ENCODE data around the gene RPL18A. TPM values are rescaled to one million over a fixed set of nuclear protein-coding genes. Genes with fewer than 3 reads are reported as not detected.

Gene RPL18A
- total RNA-seq, 1 experiment from 2014 or later, result 1,852 TPM

DNA sequence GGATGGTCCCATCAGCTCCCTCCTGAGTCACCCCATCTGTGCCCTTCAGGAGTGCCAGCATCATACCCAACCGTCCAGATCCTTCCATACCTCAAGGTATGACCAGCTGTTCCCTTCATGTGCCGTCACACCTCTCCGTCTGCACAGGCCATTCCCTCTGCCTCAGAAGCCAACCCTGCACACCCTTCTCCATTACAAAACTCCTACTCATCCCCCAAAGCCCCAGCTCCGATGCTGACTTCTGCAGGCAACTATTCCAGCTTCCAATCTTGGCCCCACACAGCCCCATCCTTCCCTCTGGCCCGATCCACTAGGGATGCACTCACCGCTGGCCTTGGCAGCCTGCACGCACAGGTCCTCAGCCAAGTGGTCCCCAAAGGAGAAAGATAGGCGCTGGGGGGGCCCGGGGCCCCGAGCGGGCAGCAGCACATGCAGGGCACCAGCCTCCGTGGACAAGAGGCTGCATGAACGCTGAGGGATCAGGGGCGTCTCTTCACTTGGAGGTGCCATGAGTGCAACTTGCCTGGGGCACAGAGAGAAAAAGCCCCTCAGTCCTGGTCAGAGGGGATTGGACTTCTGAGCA lies 15.7 kb upstream of the RPL18A start:
- no peaks in the 10 kb centered on the region for H3K36me3 ChIP-seq (ENCODE audit: insufficient read depth, low read length, poor library complexity, severe bottlenecking)
- no peak for DNase-seq (ENCODE audit: low spot score)
- intact Hi-C loops (cut with micrococcal nuclease; ENCODE audit: unreplicated experiment), result no loop called here
- no TSS peak for BruUV-seq (replicated peaks)
- H3K27me3 ChIP-seq (replicated peaks; ENCODE audit: insufficient read depth, low read depth, low read length, poor library complexity), result no peaks in the 10 kb centered on the region
- no peak overlapping the region for H3K4me3 ChIP-seq (ENCODE audit: low read depth, low read length, poor library complexity, severe bottlenecking)
- peaks cover 23% of the 10 kb centered on the region for H3K4me1 ChIP-seq (ENCODE audit: insufficient read depth, low read length, poor library complexity, severe bottlenecking)
- H3K9me3 ChIP-seq (ENCODE audit: low read depth, low read length, poor library complexity, severe bottlenecking), result no peaks in the 10 kb centered on the region
- H3K27ac ChIP-seq (ENCODE audit: low read depth, low read length, poor library complexity, severe bottlenecking), result no peak overlapping the region
- CTCF ChIA-PET, result no interaction called here
- POLR2A ChIA-PET (ENCODE audit: low non-redundant PET), result no interaction called here
- TF ChIP-seq, protein P1, sequence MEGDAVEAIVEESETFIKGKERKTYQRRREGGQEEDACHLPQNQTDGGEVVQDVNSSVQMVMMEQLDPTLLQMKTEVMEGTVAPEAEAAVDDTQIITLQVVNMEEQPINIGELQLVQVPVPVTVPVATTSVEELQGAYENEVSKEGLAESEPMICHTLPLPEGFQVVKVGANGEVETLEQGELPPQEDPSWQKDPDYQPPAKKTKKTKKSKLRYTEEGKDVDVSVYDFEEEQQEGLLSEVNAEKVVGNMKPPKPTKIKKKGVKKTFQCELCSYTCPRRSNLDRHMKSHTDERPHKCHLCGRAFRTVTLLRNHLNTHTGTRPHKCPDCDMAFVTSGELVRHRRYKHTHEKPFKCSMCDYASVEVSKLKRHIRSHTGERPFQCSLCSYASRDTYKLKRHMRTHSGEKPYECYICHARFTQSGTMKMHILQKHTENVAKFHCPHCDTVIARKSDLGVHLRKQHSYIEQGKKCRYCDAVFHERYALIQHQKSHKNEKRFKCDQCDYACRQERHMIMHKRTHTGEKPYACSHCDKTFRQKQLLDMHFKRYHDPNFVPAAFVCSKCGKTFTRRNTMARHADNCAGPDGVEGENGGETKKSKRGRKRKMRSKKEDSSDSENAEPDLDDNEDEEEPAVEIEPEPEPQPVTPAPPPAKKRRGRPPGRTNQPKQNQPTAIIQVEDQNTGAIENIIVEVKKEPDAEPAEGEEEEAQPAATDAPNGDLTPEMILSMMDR (conservative IDR thresholded peaks at IDR 0.05; ENCODE audit: low read depth, low read length), result no peak
- no peak for TF ChIP-seq EZH2 (IDR thresholded peaks at IDR 0.05; ENCODE audit: borderline replicate concordance, low read depth, low read length, poor library complexity, severe bottlenecking)

DNA sequence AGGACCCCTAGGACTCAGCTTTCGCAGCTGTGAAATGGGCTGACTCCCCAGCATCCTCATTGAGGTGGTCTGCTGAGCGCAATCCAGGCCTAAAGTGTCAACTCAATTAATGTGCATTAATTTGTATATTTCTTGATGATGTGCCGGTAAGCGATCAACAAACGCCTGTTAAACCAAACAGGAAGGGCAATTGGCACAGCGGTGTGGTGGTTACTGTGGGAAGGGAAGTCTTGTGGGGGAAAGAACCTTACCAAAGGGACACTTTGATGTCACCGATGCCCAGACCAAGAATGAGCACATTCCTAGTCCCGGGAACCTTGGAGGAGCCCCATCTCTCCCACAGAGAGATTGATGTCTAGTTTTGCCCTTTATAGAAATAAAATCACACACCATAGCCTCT lies 13.6 kb upstream of the RPL18A start:
- no peaks in the 10 kb centered on the region for H3K36me3 ChIP-seq (ENCODE audit: insufficient read depth, low read length, poor library complexity, severe bottlenecking)
- peaks cover 21% of the 10 kb centered on the region for H3K4me1 ChIP-seq (ENCODE audit: insufficient read depth, low read length, poor library complexity, severe bottlenecking)
- BruUV-seq (replicated peaks), result no TSS peak
- no peak overlapping the region for H3K4me3 ChIP-seq (ENCODE audit: low read depth, low read length, poor library complexity, severe bottlenecking)
- CTCF ChIA-PET, result no interaction called here
- no peak for DNase-seq (ENCODE audit: low spot score)
- intact Hi-C loops (cut with micrococcal nuclease; ENCODE audit: unreplicated experiment), result no loop called here
- no peaks in the 10 kb centered on the region for H3K27me3 ChIP-seq (replicated peaks; ENCODE audit: insufficient read depth, low read depth, low read length, poor library complexity)
- no peak overlapping the region for H3K27ac ChIP-seq (ENCODE audit: low read depth, low read length, poor library complexity, severe bottlenecking)
- POLR2A ChIA-PET (ENCODE audit: low non-redundant PET), result no interaction called here
- H3K9me3 ChIP-seq (ENCODE audit: low read depth, low read length, poor library complexity, severe bottlenecking), result no peaks in the 10 kb centered on the region
- no peak for TF ChIP-seq EZH2 (IDR thresholded peaks at IDR 0.05; ENCODE audit: borderline replicate concordance, low read depth, low read length, poor library complexity, severe bottlenecking)
- TF ChIP-seq, protein P1 (conservative IDR thresholded peaks at IDR 0.05; ENCODE audit: low read depth, low read length), result no peak

DNA sequence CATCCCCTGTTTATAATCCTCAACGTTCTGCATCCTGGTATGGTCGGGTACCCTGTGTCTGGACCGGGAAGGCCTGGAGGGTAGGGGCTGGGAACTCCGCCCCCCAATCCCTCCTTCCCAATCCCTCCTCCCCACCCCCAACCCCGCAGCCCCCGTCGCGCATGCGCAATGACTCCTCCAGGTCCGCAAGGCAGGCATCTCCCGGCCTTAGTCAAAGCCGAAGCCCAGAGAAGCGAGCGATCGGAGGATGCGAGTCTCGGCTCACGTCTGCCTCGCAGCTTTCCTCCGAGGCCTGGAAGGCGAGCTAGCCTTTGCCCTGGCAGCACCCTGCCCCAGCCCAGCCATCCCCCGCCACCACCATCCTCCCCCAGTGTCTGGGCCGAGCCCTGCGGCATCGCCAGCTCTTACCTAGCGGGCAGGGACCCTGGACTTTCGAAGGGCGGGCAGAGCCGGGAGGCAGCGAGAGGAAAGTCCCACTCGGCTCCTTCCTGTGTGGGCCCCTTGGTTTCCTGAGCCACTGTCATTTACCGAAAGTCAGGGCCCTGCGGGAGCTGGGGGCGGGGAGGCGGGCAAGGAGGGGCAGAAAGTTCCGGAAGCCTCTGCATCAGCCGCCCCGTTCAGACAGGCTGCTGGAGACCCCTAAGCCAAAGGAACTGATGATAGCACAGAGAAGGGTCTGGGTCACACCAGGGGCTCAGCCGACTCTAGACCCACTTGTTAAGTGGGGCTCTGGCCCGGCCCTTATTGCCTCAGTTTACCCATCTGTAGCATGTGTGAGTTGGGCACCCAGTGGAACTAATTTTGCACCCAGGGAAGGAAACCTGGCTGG lies 12.0 kb upstream of the RPL18A start, which contains the start of gene JAK3:
JAK3 (minus strand) TSS at position 445 of the 829 bp plus-strand sequence. CDS start 3,565 bp downstream, outside the sequence.
- no peaks in the 10 kb centered on the region for H3K9me3 ChIP-seq (ENCODE audit: low read depth, low read length, poor library complexity, severe bottlenecking)
- intact Hi-C loops (cut with micrococcal nuclease; ENCODE audit: unreplicated experiment), result no loop called here
- H3K4me1 ChIP-seq (ENCODE audit: insufficient read depth, low read length, poor library complexity, severe bottlenecking), result peaks cover 9% of the 10 kb centered on the region
- no peaks in the 10 kb centered on the region for H3K27me3 ChIP-seq (replicated peaks; ENCODE audit: insufficient read depth, low read depth, low read length, poor library complexity)
- H3K27ac ChIP-seq (ENCODE audit: low read depth, low read length, poor library complexity, severe bottlenecking), result peak within 1 kb of the TSS; percentile 59
- no TSS peak for BruUV-seq (replicated peaks)
- TF ChIP-seq EZH2 (IDR thresholded peaks at IDR 0.05; ENCODE audit: borderline replicate concordance, low read depth, low read length, poor library complexity, severe bottlenecking), result no peak
- TF ChIP-seq, protein P1 (conservative IDR thresholded peaks at IDR 0.05; ENCODE audit: low read depth, low read length), result no peak
- peak within 1 kb of the TSS; percentile 43 for H3K4me3 ChIP-seq (ENCODE audit: low read depth, low read length, poor library complexity, severe bottlenecking)
- ChIA-PET POLR2A (ENCODE audit: low non-redundant PET) (interaction anchor here (0.7 kb wide), 1 partner anchor 309 kb away, joined by 11 read pairs; no protein-coding TSS in a partner anchor), CTCF (interaction anchor here (0.7 to 1.0 kb wide), 3 partner anchors 8 to 1306 kb away, joined by 3 to 7 read pairs (median 3); partner anchors contain the start of gene RPL18A)
- peak; percentile 88 for DNase-seq (ENCODE audit: low spot score)
- no peaks in the 10 kb centered on the region for H3K36me3 ChIP-seq (ENCODE audit: insufficient read depth, low read length, poor library complexity, severe bottlenecking)
